ENCODE results near the gene NPDC1.

DNA sequence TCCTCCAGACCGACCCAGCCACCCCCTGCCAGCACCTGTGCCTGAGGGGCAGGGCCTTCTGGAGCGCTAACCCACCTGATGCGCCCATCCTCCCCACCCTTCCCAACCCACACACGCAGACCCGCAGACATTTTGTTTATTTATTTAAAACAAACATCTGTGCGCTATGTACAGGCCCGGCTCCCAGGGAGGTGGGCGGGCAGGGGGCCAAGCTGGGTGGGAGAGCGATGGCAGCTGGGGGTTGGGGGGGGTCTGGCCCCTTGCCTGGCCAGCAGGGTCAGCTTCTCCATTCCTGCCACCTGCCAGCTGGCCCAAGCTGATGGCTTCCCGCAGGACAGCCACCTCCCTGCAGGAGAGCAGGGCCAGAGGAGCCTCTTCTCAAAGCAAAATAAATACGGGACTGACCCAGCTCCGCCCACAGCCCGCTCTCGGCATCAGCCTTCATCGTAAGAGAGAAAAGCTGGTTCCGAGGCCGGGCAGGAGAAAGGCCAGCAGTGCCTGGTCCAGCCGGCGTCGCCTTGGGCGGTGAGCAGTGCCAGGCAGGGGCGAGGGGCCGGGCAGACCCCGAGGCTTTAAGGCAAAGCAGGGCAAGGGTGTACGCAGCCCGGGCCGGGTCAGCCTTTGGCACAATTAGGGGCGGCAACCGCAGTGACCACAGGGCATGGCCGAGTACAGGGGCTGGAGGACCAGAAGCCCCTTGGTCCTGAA lies 38.7 kb downstream of the NPDC1 start:
- TF ChIP-seq, protein P1, sequence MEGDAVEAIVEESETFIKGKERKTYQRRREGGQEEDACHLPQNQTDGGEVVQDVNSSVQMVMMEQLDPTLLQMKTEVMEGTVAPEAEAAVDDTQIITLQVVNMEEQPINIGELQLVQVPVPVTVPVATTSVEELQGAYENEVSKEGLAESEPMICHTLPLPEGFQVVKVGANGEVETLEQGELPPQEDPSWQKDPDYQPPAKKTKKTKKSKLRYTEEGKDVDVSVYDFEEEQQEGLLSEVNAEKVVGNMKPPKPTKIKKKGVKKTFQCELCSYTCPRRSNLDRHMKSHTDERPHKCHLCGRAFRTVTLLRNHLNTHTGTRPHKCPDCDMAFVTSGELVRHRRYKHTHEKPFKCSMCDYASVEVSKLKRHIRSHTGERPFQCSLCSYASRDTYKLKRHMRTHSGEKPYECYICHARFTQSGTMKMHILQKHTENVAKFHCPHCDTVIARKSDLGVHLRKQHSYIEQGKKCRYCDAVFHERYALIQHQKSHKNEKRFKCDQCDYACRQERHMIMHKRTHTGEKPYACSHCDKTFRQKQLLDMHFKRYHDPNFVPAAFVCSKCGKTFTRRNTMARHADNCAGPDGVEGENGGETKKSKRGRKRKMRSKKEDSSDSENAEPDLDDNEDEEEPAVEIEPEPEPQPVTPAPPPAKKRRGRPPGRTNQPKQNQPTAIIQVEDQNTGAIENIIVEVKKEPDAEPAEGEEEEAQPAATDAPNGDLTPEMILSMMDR (conservative IDR thresholded peaks at IDR 0.05; ENCODE audit: low read depth, low read length) = no peak
- TF ChIP-seq EZH2phosphoT487 (IDR thresholded peaks at IDR 0.05; ENCODE audit: borderline replicate concordance, low read length) = no peak
- no peak for TF ChIP-seq EZH2 (IDR thresholded peaks at IDR 0.05; ENCODE audit: low read length, unreplicated experiment)
